HG03196 (cell line): ENCODE measurements around the gene FSTL4.
"Not testable (repeated sequence)": the region's sequence is repeated elsewhere in the genome, so short reads cannot be mapped to it uniquely, and the experiment has no call there.

Source experiments
- ATAC-seq: cut with Tn5 transposase; IDR thresholded peaks from one replicate; pipeline ENCODE4 v1.9.1; 2021; ENCODE audit not compliant: unreplicated experiment

The FSTL4 gene

DNA sequence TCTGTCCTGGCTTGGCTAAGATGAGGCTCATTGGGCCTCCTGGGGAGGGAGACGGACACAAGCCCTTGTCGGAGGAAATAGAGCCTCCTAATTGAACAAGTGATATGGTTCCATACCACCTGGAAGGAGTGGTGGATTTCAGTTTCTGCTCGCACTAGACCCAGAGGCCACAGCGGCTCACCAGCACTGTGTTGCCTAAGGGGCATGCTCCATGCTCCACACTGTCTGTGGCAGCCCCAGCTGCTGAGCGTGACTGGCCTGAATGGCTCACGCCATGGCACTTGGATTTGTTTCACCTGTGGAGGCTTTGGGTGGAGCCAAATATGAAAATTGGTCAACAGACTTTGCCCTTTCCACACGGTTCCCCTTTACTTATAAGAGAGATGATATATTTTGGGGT is 379.4 kb downstream of the FSTL4 start:
- no peak for ATAC-seq

DNA sequence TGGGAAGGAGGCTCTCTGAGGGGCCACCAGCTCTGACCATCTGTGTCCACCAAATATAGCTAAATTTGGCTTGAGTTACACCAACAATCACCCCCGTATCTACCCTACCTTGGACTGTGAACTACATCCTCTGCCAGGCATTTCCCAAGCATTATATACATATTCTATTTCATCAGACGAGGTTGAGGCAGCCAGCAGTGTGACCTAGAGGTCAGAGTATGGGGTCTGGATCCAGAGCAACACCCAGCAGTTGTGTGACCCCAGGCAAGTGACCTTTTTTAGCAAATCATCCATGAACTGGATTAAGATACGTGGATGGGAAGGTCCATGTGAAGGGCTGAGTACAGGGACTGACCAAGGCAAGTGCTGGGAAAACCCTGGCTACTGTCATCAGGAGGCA is 379.9 kb downstream of the FSTL4 start:
- ATAC-seq, result no peak

DNA sequence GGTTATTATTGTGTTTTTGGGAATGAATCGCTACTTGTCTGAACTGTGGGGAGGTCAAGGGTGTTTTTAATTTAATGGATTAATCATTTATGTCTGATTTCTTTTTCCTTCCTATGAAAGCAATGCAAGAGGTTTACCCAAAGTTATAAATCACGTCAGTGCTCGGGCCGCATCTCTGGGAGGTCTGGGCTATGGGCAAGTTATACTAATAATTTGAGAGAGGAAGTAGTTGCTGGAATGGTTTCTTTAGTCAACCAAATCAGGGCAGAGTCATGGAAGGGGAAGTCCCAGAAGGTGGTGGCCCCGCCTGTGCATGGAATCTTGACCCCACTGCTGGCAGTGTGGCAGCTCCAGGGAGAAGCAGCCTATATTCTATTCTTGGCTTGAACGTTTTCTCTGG is 380.3 kb downstream of the FSTL4 start:
- no peak for ATAC-seq

DNA sequence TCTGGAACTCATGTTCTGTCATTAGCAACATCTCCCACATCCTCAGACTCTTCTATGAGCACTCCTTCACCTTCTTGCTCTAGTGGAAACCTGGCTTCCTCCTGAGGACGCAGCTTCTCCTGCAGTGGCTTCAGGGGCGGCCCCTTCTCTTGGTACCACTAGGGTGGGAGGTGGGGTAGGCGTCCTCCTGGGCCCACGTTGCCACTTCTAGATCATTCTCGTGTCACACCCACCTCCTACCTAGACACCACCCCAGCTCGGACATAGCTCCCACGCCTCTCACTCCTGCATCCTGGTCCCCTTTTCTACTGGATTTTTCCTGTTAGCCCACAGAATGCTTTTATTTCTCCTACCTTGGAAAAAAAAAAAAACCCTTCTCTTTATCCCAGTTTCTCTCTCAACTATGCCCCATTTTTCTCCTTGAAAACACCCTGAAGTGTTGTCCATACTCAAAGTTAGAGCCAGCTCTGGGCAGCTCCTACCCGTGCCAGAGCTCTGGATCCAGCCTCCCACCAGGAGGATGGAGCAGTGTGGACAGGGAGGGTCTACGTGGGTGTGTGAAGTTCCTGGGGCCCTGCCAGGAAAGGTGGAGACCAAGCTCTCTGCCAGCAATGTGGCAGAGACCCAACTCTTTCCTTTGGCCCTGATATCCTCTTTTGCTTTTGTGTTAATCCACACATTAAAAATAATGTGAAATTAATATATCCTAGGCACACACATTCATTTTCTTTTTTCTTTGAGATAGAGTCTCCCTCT is 381.3 kb downstream of the FSTL4 start:
- ATAC-seq, result no peak

DNA sequence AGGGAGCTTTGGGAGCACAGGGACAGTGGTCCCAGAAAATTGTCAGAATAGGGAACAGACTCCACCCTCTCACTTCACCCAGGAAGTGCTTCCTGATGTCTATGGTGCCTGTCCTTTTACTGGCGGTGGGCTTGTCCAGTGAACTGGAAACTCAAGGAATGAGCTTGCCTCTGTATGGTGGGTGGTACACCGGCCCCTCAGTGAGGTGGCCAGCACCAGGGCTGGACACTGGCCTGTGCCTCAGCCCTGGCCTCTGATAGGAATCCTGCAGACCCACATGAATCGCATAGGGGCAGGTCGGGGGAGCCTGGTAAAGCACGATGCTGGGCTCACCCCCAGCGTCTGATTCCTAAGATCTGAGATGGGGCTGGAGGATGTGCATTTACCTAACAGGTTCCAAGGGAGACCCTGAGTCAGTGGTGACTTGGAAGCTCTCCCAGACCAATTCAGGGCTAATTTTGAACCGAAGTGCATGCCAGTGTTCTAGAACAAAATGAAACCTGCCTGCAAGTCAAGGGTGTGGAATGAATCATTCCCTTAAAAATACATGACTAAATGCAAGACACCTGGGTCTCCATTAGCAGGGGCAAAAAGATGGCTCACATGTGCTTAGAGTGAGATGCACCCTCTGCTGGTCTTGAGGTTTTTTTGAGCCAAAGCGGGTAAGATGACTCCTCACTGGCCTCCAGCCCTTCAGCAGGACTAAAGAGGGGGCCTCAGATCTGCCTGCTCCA is 382.2 kb downstream of the FSTL4 start:
- no peak for ATAC-seq

DNA sequence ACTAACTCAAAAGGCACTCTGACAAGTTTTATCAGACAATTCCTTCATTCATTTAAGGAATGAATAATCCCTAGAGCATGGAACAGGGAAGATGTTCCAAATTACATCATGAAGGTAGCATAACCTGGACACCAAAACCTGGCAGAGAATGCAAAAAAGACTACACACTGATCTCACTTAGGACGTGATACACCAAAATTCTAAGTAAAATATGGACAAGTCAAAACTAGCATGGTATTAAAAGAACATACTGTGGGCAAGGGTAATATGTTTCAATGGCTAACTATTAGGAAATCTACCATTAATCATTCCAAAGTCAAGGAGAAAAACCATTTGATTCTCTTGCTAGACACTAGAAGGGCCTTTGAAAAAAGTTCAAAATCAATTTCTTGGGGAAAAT is 384.0 kb downstream of the FSTL4 start:
- no peak for ATAC-seq

DNA sequence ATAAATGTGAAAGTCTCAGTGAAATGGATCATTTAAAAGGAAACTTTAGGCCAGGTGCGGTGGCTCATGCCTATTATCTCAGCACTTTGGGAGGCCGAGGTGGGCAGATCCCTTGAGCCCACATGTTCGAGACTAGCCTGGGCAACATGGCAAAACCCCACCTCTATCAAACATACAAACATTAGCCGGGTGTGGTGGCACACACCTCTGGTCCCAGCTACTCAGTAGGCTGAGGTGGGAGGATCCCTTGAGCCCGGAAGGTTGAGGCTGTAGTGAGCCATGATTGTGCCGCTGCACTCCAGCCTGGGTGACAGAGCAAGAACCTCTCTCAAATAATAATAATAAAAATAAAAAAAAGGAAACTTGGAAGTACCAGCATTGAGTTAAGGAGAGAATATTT is 384.4 kb downstream of the FSTL4 start:
- no peak for ATAC-seq

DNA sequence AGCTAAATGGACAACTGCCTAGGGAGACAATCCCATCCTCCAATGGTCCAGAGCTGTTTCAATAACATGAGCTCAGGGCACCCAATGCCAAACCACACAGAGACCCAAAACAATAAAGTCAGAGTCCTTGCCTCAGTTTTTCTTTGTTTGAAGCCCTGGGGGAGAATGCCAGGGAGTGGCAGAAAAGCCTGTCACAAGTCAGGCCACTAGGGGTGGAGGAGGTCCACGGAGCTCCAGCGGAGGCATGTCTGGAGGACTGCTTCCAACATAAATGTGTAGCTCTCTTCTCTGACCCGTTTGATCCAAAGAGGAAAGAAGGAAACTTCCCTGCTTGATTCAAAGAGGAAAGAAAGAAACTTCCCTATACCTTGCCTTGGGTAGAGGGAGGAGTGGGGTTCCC is 385.3 kb downstream of the FSTL4 start:
- ATAC-seq, result no peak

DNA sequence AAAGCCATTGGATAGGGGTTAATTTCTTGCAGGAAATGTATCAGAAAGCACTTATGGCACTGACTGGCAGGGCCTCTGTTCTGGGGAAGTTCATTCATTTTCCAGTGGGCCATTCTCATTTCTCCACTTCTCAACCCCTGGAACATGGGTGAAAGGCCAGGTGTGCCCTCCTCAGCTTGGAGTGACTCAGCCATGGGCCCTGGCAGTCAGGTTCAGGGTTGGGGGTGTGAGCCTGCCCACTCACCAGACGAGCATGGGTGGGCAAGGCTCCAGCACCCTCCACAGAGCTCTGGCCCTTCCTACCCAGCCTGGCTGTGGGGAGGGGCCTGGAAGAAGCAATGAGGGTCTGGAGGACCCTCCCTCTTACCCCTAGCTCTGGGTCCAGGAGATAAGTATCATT is 386.2 kb downstream of the FSTL4 start:
- no peak for ATAC-seq

DNA sequence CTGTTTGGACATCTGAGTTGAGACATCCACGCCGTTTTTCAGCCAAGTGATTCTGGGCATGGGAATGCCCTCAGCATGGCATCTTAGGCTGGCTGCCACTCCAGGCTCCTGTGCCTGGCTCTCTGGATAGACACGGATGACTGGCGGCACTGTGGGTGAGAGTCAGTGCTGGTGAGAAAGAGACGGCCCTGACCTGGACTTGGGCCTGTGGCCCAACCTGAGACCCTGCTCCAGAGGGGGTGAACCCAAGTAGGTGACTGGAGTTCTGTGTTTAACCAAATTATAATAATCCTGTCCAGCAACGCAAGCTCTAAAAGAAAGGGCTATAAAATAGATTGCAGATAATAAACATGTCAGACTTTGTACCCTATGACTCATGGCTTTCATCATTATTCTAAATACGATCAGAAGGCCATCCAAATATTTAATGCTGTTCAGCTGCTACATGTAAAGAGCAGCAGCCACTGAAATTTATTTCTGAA is 386.6 kb downstream of the FSTL4 start:
- no peak for ATAC-seq

DNA sequence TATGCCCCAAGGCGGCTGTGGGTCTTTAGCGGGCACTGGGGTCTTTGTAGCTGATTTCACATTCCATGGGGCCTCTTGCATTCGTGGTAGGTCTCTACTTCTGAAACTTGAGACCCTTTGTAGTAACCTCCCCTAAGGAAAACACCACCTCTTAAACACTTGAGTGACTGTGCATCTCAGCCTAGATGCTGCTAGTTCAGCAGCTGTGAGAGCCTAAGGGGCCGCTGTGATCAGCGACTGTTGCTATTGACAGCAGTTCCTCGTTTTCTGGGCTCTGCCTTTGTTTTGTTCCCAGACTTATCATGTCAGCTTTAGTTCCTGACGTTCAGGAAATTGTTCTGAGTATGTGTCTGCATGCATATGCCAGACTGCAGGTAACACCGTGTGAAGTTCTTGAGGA is 389.4 kb downstream of the FSTL4 start:
- no peak for ATAC-seq

DNA sequence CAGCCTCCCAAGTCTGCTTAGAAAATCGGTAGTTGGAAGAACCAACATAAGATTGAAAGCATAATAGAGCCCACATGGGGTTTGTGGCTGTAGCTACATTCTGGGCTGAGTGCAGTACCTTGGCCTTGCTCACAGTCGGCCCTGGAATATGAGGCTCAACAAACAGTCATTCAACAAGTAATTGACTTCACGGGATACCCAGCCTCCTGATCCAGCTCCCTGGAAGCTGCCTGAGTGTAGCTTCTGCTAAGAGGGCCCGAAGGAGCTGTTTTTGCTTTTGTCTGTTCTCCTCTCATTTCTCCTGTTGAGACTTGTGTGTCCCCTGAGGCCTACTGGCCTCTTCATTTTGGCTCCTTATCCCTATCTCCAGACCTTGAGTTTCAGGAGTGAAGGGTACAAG is 389.8 kb downstream of the FSTL4 start:
- no peak for ATAC-seq

DNA sequence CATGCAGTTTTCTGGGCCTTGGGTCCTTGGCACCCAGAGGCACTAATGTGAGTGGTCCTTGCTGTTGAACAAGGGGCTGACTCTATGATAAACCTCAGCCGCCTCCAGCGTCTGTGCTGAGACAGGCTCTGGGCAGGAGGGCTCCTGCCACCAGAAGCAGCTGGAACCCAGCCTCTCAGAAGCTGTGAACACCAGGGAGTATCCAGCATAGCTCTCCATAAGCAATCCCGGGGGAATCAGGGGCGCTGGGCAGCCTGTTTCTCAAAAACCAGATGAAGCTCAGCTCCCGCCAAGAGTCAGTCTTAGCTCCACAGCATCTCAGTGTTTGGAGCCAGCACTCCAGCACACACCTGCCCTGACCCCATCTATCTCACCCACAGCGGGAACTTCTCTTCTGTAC is 390.3 kb downstream of the FSTL4 start:
- ATAC-seq, result no peak

DNA sequence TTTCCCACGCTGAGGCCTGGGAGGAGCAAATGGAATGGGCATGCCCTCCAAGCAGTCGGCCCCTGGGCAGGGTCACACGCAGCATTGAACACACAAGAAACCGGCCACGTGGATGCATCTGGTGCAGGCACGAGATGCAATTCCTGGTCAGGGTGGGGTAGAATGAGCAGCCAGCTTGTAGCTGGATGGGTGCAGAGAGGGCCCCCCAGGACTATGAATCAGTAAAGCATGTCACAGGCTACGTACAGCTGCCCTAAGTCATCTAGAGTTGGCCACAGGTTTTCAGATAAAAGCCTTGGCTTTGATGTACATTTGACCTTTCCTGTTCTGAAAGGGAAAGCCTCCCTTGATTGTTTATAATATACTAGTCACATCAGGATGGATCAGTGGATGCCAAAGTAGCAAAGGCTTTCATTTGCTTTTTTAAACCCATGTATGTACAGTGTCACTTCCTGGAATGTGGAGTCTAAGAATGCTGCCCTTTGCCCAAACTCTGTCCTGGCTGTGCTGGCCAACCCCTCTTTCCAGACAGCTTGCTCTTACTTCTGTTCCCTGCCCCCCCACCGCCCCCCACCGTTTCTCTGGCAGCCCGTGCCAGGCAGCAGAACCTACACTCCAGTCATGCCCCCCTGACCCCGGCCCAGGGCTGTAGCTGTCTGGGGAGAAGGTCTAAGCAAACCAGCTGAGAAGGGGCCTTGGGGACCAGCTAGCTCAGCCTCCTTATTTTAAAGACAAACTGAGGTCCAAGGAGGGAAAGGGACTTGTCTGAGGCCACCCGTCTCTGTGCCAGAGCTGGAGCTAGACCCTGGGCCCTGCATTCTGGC is 391.3 kb downstream of the FSTL4 start:
- no peak for ATAC-seq

DNA sequence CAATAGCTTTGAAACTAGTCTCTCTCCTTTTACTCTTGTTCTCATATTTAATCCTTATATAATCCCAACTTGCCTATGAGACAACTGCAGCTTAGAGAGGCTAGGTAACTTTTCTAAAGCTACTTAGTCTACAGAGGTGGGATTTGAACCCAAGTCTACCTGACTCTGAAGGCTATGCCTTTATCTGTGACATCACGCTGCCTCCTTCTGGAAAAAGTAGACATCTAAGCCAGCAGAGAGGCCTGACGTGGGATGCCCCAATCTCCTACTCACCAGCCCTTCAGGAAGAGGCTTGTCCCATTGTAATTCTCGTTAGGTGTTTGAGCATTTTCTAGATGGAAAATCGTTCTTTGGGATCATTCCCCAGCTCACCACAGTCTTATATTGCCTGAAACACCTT is 393.0 kb downstream of the FSTL4 start:
- ATAC-seq, result no peak

DNA sequence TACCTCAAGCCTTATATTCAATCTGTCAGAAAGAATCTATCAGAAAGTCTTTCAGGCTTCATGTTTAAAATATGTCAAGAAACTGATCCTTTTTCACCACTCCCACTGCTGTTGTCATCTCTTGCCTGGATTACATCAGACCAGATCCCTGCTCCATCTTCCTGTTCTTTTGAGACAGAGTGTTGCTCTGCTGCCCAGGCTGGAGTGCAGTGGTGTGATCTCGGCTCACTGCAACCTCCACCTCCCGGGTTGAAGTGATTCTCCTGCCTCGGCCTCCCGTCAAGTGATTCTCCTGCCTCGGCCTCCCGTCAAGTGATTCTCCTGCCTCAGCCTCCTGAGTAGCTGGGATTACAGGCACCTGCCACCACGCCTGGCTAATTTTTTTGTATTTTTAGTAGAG is 396.2 kb downstream of the FSTL4 start:
- not testable (repeated sequence) for ATAC-seq

DNA sequence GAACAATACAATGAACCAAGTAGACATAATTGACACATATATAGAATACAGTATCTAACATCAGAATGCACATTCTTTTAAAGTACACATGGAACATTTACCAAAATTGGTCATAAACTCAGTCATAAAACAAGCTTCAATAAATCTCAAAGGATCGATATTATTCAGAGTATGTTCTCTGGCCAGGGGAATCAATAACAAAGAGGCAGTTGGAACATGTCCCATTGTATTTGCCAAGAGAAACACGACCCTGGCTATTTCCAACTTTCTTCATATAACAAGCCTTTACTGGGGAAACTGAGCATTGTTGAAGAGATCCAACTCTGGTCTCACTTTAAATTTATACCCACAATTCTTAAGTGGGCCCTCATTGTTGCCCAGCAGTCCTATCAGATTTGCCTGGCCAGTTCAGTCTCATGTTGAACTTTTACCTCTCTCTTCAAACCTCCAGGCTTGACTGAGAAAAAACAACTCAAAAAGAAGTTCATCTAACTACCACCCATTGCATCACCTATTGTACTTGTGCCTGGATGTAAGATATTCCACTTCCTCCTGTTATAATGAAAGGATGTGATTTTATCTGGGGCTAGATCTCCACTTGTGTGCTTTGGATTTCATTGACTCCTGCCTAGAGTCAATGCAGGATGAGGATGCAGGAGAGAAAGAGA is 398.1 kb downstream of the FSTL4 start:
- no peak for ATAC-seq

DNA sequence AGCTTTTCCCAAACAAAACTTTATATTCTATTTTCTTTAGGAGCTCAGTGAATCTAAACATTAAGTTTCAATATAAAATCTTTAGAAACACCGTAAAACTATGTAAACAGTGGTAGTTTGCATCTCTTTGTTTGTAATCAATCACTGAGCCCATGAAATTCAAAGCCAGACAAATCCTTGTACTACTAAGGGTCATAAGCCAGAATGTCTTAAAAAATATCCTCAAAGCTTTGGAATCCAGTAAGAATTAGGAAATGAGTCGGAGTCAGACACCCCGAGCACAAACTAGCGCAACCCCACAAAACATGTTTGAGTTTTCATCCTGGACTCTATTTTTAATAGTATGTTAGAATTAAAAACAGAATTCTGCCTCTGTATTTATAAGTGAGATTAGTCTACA is 406.7 kb downstream of the FSTL4 start:
- ATAC-seq, result no peak

DNA sequence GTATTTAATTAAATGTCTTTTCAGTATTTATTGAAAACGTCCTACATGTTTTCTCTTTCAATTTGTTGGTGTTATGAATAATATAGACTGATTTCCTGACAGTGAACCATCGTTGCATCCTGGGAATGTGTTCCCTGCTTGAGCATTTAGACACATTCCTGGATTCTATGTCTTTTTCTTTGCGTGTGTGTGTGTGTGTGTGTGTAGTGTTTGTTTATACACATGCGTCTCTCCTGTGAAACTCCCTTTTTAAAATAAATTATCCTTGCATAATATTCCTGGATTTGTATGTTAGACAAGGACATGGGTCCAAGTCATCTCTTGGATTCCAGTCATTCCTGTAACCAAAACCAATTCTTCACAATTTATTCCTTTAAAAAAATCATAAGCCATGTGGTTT is 407.1 kb downstream of the FSTL4 start:
- no peak for ATAC-seq

DNA sequence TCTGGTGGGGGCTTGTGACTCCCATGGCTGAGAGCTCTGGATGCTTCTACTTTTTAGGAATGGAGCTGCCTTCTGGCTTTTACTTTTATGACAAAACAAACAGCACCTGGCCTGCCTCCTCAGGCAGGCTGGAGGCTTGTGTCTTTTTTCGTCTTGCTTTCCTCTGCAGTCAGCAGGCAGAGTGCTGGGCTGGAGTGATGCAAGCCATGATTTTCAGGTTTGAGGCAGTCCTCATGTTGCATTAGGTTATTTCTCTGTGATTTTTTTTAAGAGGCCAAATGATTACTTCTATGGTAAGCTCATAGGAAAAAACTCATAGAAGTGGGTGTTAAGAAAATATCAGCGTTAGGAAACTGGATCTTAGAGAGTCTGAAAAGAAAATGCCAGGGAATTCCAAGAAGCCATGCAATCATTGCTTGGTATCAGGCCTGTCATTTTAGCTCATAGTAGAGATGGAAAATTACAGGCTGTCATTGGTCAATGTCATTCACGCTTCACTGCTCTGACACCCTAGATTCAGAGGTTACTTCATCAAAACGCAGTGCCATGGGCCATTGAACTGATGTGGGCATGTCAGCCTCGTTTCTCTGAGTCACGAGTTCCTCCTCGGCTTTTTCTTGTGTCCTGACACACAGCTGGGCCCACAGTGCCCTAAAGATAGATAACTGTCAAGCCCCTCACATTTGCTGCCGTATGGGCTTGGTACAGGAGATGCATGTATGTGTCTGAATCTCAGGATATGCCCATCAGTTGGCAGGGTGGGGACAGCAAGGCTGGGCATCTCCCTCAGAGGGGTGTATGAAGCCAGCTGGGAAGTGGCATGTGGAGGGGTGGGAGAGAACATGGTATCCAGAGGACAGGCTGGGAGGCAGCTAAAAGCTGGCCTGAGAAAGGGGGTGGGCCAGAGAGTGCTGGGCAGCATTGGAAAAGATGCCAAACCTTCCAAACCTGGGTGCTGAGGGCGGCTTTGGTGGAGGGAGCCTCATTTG is 408.7 kb downstream of the FSTL4 start:
- no peak for ATAC-seq
